ENCODE measurements around the gene IGF2R. TPM values are rescaled to one million over a fixed set of nuclear protein-coding genes. Genes with fewer than 3 reads are reported as not detected.
A peak's percentile ranks its signal among the peaks of the same experiment; 100 is the strongest.

IGF2R gene
- total and polyA plus RNA-seq, 4 experiments from 2014 or later = 4.5 to 79.2 (median 48.1) TPM

DNA sequence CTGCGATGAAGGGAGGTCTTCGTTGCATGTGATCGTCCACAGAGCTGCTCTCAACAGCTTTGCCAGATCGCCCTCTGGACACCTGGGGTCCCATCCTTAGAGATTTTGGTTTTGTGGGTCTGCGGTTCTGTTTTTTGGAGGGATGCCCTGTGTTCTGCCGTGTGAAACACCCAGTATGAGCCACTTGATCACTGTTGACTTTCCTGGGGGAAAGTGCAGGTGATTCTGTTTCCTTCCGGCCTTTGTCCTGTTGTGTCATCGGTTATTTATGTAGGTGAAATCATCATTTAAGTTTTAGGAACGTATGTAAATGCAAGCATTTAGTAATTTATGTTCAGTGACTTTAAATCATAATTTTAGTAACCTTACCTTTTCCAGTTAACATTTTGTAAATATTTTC, 96.3 kb downstream of the IGF2R start:
- H3K4me3 Mint-ChIP-seq = no peak overlapping the region

DNA sequence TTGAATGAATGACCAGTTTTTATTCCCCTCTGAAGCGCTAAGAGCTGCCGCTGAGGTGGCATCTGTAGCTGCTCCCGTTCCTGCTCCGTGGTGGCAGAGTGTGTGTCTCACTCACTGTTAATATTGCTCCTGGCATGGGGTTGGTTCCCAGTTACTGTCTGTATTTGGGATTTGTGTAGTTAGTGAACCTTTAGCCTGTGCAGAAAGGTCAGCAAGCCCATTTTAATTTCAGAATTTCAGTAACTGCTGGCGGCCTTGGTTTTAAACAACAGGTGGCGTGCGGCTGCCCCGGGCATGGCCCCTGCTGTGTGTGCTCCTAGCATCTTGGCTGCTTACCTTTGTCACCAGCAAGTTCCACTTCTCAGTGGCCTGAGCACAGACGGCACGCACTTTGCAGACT, 98.7 kb downstream of the IGF2R start:
- Mint-ChIP-seq H3K27ac (peak overlapping the region in 1 of 7 donors; percentile 51), H3K4me1 (peaks cover 25 to 41% (median 33%) of the 10 kb centered on the region in 4 donors), H3K27me3 (no peaks in the 10 kb centered on the region), H3K4me3 (peak overlapping the region in 1 of 8 donors; percentile 56), H3K9me3 (peaks cover 0 to 6% (median 0%) of the 10 kb centered on the region in 8 donors), H3K36me3 (peaks cover 80 to 83% of the 10 kb centered on the region in 2 donors)
- intact Hi-C loops (cut with micrococcal nuclease) = no loop called here
- H3K36me3 ChIP-seq (ENCODE audit: insufficient read depth, low read length) = peaks cover 72% of the 10 kb centered on the region
- ChIA-PET CTCF (ENCODE audit: partially characterized antibody) (interaction anchor here (1.6 kb wide), 1 partner anchor 204 kb away, joined by 3 read pairs; no protein-coding TSS in a partner anchor), POLR2A (ENCODE audit: partially characterized antibody) (no interaction called here)
- H3K9me3 ChIP-seq (ENCODE audit: control insufficient read depth in 1 of 2, low read length in 2 of 2) = no peaks in the 10 kb centered on the region
- peaks cover 18% of the 10 kb centered on the region for H3K4me1 ChIP-seq (ENCODE audit: insufficient read depth, low read length)
- H3K27ac ChIP-seq (ENCODE audit: low read depth, low read length) = no peak overlapping the region
- no peak overlapping the region for H3K4me3 ChIP-seq (ENCODE audit: low read length in 2 of 2)
- H3K27me3 ChIP-seq (ENCODE audit: insufficient read depth, low read length) = no peaks in the 10 kb centered on the region
- DNase-seq = no peak

More for the DNA sequence above, 96.3 kb downstream of the IGF2R start:
- no peaks in the 10 kb centered on the region for H3K27me3 ChIP-seq (ENCODE audit: insufficient read depth, low read length)
- ChIA-PET CTCF (ENCODE audit: partially characterized antibody) (no interaction called here), POLR2A (ENCODE audit: partially characterized antibody) (no interaction called here)
- H3K4me1 ChIP-seq (ENCODE audit: insufficient read depth, low read length) = peaks cover 18% of the 10 kb centered on the region
- H3K4me3 ChIP-seq (ENCODE audit: low read length in 2 of 2) = no peak overlapping the region
- H3K9me3 ChIP-seq (ENCODE audit: control insufficient read depth in 1 of 2, low read length in 2 of 2) = no peaks in the 10 kb centered on the region
- Mint-ChIP-seq H3K9me3 (peaks cover 0 to 3% (median 0%) of the 10 kb centered on the region in 8 donors), H3K27me3 (no peaks in the 10 kb centered on the region), H3K27ac (peak overlapping the region in 1 of 7 donors; percentile 32), H3K4me1 (peaks cover 25 to 37% (median 28%) of the 10 kb centered on the region in 4 donors), H3K36me3 (peaks cover 80 to 83% of the 10 kb centered on the region in 2 donors)
- no peak for DNase-seq
- intact Hi-C loops (cut with micrococcal nuclease) = no loop called here
- H3K36me3 ChIP-seq (ENCODE audit: insufficient read depth, low read length) = peaks cover 65% of the 10 kb centered on the region
- H3K27ac ChIP-seq (ENCODE audit: low read depth, low read length) = no peak overlapping the region

DNA sequence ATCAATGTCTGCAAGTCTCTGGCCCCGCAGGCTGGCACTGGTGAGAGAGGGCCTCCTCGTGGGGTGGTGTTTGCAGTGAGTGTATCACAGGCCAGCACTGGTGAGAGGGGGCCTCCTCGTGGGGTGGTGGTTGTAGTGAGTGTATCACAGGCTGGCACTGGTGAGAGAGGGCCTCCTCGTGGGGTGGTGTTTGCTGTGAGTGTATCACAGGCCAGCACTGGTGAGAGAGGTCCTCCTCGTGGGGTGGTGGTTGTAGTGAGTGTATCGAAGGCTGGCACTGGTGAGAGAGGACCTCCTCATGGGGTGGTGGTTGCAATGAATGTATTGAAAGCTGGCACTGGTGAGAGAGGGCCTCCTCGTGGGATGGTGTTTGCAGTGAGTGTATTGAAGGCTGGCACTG, 99.5 kb downstream of the IGF2R start:
- Histone ChIP-seq H3K4me1 (ENCODE audit: insufficient read depth, low read length) (peaks cover 18% of the 10 kb centered on the region), H3K9me3 (ENCODE audit: control insufficient read depth in 1 of 2, low read length in 2 of 2) (no peaks in the 10 kb centered on the region), H3K27ac (ENCODE audit: low read depth, low read length) (no peak overlapping the region), H3K4me3 (ENCODE audit: low read length in 2 of 2) (no peak overlapping the region), H3K36me3 (ENCODE audit: insufficient read depth, low read length) (peaks cover 74% of the 10 kb centered on the region), H3K27me3 (ENCODE audit: insufficient read depth, low read length) (no peaks in the 10 kb centered on the region)
- ChIA-PET POLR2A (ENCODE audit: partially characterized antibody) (no interaction called here), CTCF (ENCODE audit: partially characterized antibody) (no interaction called here)
- intact Hi-C loops (cut with micrococcal nuclease) = no loop called here
- peaks cover 84 to 86% of the 10 kb centered on the region in 2 donors for H3K36me3 Mint-ChIP-seq
- H3K4me3 Mint-ChIP-seq = peak overlapping the region in 7 of 8 donors; percentile 19 to 84 (median 59)
- H3K9me3 Mint-ChIP-seq = peaks cover 0 to 6% (median 0%) of the 10 kb centered on the region in 8 donors
- peak overlapping the region in 5 of 7 donors; percentile 3 to 53 (median 13) for H3K27ac Mint-ChIP-seq
- no peak for DNase-seq
- no peaks in the 10 kb centered on the region for H3K27me3 Mint-ChIP-seq
- H3K4me1 Mint-ChIP-seq = peaks cover 25 to 41% (median 33%) of the 10 kb centered on the region in 4 donors

DNA sequence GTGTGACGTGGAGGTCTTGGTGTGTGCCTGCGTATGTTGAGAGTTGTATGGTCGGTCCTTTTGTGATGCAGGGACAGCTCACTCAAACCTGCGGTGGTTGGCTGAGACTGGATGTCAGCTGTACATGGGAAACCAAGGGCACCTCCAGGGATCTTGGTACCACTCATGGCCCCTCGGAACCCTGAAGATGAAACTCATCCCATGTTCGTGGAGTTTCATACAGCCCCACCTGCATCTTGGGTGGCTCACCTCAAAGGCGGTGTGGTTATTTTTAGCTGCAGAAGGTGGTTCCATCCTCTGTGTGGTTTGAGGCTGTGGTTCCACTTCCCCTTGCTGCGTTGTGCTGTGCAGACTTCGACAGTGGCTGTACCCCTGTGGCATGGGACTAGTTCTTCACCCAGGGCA, 100.2 kb downstream of the IGF2R start:
- Histone ChIP-seq H3K4me3 (ENCODE audit: low read length in 2 of 2) (no peak overlapping the region), H3K9me3 (ENCODE audit: control insufficient read depth in 1 of 2, low read length in 2 of 2) (no peaks in the 10 kb centered on the region), H3K27ac (ENCODE audit: low read depth, low read length) (no peak overlapping the region), H3K27me3 (ENCODE audit: insufficient read depth, low read length) (no peaks in the 10 kb centered on the region), H3K4me1 (ENCODE audit: insufficient read depth, low read length) (peaks cover 18% of the 10 kb centered on the region), H3K36me3 (ENCODE audit: insufficient read depth, low read length) (peaks cover 74% of the 10 kb centered on the region)
- peaks cover 84 to 86% of the 10 kb centered on the region in 2 donors for H3K36me3 Mint-ChIP-seq
- intact Hi-C loops (cut with micrococcal nuclease) = no loop called here
- H3K27ac Mint-ChIP-seq = peak overlapping the region in 4 of 7 donors; percentile 13 to 41 (median 34)
- POLR2A ChIA-PET (ENCODE audit: partially characterized antibody) = no interaction called here
- peak overlapping the region in 7 of 8 donors; percentile 19 to 84 (median 59) for H3K4me3 Mint-ChIP-seq
- DNase-seq = peak; percentile 18 to 55 (median 27)
- peaks cover 24 to 41% (median 33%) of the 10 kb centered on the region in 4 donors for H3K4me1 Mint-ChIP-seq
- H3K9me3 Mint-ChIP-seq = peaks cover 0 to 6% (median 0%) of the 10 kb centered on the region in 8 donors
- CTCF ChIA-PET (ENCODE audit: partially characterized antibody) = interaction anchor here (0.6 to 1.0 kb wide), 3 partner anchors 206 to 456 kb away, joined by 3 to 4 read pairs (median 3); no protein-coding TSS in a partner anchor
- no peaks in the 10 kb centered on the region for H3K27me3 Mint-ChIP-seq

DNA sequence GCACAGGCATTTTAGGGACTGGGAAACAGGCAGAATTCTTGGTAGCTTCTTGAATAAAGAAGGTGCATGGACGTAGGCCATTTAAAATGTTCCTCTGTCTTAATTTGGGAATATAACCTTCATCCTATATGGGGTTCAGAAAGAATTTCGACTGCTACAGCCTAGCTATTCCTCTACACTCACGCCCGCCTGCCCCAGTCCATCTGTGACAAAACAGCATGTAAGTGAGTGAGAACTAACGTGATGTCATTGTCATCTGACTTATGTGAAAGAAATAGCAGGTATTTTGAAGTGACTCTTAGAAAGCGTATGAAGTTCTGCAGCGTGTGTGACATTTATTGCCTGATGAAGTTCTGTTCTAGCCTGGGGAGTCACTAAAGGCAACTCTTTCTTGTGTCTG, 100.6 kb downstream of the IGF2R start:
- CTCF ChIA-PET (ENCODE audit: partially characterized antibody) = interaction anchor here (0.6 to 1.0 kb wide), 3 partner anchors 206 to 456 kb away, joined by 3 to 4 read pairs (median 3); no protein-coding TSS in a partner anchor
- Mint-ChIP-seq H3K9me3 (peaks cover 0 to 6% (median 0%) of the 10 kb centered on the region in 8 donors), H3K4me1 (peaks cover 24 to 41% (median 33%) of the 10 kb centered on the region in 4 donors), H3K27me3 (no peaks in the 10 kb centered on the region), H3K4me3 (peak overlapping the region in 6 of 8 donors; percentile 47 to 84 (median 60)), H3K36me3 (peaks cover 83 to 86% of the 10 kb centered on the region in 2 donors), H3K27ac (peak overlapping the region in 2 of 7 donors; percentile 2 to 36)
- Histone ChIP-seq H3K36me3 (ENCODE audit: insufficient read depth, low read length) (peaks cover 74% of the 10 kb centered on the region), H3K4me3 (ENCODE audit: low read length in 2 of 2) (no peak overlapping the region), H3K9me3 (ENCODE audit: control insufficient read depth in 1 of 2, low read length in 2 of 2) (no peaks in the 10 kb centered on the region), H3K4me1 (ENCODE audit: insufficient read depth, low read length) (peaks cover 18% of the 10 kb centered on the region), H3K27me3 (ENCODE audit: insufficient read depth, low read length) (no peaks in the 10 kb centered on the region), H3K27ac (ENCODE audit: low read depth, low read length) (no peak overlapping the region)
- POLR2A ChIA-PET (ENCODE audit: partially characterized antibody) = no interaction called here
- intact Hi-C loops (cut with micrococcal nuclease) = no loop called here
- DNase-seq = no peak

DNA sequence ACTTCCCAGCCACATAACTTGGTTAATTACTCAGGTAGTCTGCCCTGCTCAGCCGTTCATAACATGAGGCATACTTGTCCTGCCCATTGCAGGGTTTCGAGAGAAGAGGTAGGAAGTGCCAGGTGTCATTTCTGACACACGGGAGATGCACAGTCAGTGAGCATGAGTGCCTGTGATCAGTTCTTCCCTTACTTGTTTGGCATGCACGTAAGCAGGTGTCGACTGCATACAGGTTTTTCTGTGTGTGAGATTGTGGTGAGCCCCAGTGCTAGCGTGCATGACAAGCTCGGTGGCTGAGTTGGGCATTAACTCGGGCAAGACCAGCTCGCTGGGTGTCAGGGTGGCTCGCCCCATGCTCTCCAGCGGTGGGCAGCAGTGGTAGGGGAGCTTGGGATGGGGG, 101.5 kb downstream of the IGF2R start:
- no peak for DNase-seq
- intact Hi-C loops (cut with micrococcal nuclease) = no loop called here
- ChIA-PET CTCF (ENCODE audit: partially characterized antibody) (interaction anchor here (1.7 kb wide), 1 partner anchor 463 kb away, joined by 3 read pairs; no protein-coding TSS in a partner anchor), POLR2A (ENCODE audit: partially characterized antibody) (no interaction called here)
- peaks cover 78 to 84% of the 10 kb centered on the region in 2 donors for H3K36me3 Mint-ChIP-seq
- H3K27me3 ChIP-seq (ENCODE audit: insufficient read depth, low read length) = no peaks in the 10 kb centered on the region
- H3K36me3 ChIP-seq (ENCODE audit: insufficient read depth, low read length) = peaks cover 71% of the 10 kb centered on the region
- peaks cover 24 to 41% (median 33%) of the 10 kb centered on the region in 4 donors for H3K4me1 Mint-ChIP-seq
- peaks cover 0 to 3% (median 0%) of the 10 kb centered on the region in 8 donors for H3K9me3 Mint-ChIP-seq
- H3K27ac ChIP-seq (ENCODE audit: low read depth, low read length) = no peak overlapping the region
- H3K4me3 Mint-ChIP-seq = no peak overlapping the region
- no peaks in the 10 kb centered on the region for H3K27me3 Mint-ChIP-seq
- no peaks in the 10 kb centered on the region for H3K9me3 ChIP-seq (ENCODE audit: control insufficient read depth in 1 of 2, low read length in 2 of 2)
- H3K27ac Mint-ChIP-seq = peak overlapping the region in 1 of 7 donors; percentile 17
- peaks cover 18% of the 10 kb centered on the region for H3K4me1 ChIP-seq (ENCODE audit: insufficient read depth, low read length)
- no peak overlapping the region for H3K4me3 ChIP-seq (ENCODE audit: low read length in 2 of 2)

DNA sequence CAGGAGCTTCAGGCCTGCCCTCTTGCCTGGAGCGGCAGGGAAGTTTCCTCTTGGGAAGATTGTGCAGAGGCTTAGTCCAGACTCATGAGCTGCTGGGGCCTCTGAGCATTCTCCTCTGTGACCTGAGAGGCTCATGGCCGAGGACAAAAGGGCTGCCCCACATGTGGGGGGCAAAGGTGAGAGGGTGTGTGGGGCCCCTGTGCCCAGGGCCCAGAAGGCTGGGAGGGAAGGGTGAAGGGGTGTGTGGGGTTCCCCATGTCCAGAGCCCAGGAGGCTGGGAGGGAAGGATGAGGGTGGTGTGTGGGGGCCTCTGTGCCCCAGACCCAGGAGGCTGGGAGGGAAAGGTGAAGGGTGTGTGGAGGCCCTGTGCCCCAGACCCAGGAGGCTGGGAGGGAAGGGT, 101.9 kb downstream of the IGF2R start:
- ChIA-PET POLR2A (ENCODE audit: partially characterized antibody) (no interaction called here), CTCF (ENCODE audit: partially characterized antibody) (interaction anchor here (1.7 kb wide), 1 partner anchor 463 kb away, joined by 3 read pairs; no protein-coding TSS in a partner anchor)
- Histone ChIP-seq H3K4me3 (ENCODE audit: low read length in 2 of 2) (no peak overlapping the region), H3K36me3 (ENCODE audit: insufficient read depth, low read length) (peaks cover 71% of the 10 kb centered on the region), H3K27ac (ENCODE audit: low read depth, low read length) (no peak overlapping the region), H3K27me3 (ENCODE audit: insufficient read depth, low read length) (no peaks in the 10 kb centered on the region), H3K4me1 (ENCODE audit: insufficient read depth, low read length) (peaks cover 18% of the 10 kb centered on the region), H3K9me3 (ENCODE audit: control insufficient read depth in 1 of 2, low read length in 2 of 2) (no peaks in the 10 kb centered on the region)
- H3K27me3 Mint-ChIP-seq = no peaks in the 10 kb centered on the region
- peaks cover 77 to 87% of the 10 kb centered on the region in 2 donors for H3K36me3 Mint-ChIP-seq
- H3K4me3 Mint-ChIP-seq = no peak overlapping the region
- peak overlapping the region in 1 of 7 donors; percentile 17 for H3K27ac Mint-ChIP-seq
- DNase-seq = no peak
- intact Hi-C loops (cut with micrococcal nuclease) = no loop called here
- H3K4me1 Mint-ChIP-seq = peaks cover 24 to 41% (median 33%) of the 10 kb centered on the region in 4 donors
- H3K9me3 Mint-ChIP-seq = peaks cover 0 to 3% (median 0%) of the 10 kb centered on the region in 8 donors

Measured in CD4-positive, alpha-beta memory T cell (primary cell).